Adrenal gland (tissue), 12 donors: ENCODE results near the gene TOLLIP. TPM values are rescaled to one million over a fixed set of nuclear protein-coding genes. Genes with fewer than 3 reads are reported as not detected.

Experiments used
- DNase-seq, 7 donors: peaks; one replicate each; pipeline ENCODE4 v3.0.0-alpha.2; 2019 to 2020
- H3K27ac ChIP-seq, 5 donors: fragments of 200-600 bp; sonication (generic) in 4 of 5; 1 replicate in 3 of 5; 2 replicates in 2 of 5; pipeline versions ENCODE4 v1.5.1 to v1.8.0; 2016 to 2020; ENCODE audit warnings: mild to moderate bottlenecking in 1 of 5
- H3K27me3 ChIP-seq: fragments of 200-600 bp; 2 replicates; pipeline ENCODE4 v1.8.0; 2021
- H3K36me3 ChIP-seq, 2 donors: fragments of 200-600 bp; replicated peaks in 1 of 2; 1 replicate in 1 of 2; 2 replicates in 1 of 2; pipeline versions ENCODE4 v1.5.1 to v1.8.0; 2018 to 2022
- H3K4me1 ChIP-seq, 2 donors: fragments of 200-600 bp; replicated peaks in 1 of 2; 1 replicate in 1 of 2; 2 replicates in 1 of 2; pipeline versions ENCODE4 v1.5.1 to v1.8.0; 2018 to 2021
- H3K4me3 ChIP-seq, 4 donors: fragments of 200-600 bp; sonication (generic) in 3 of 4; one replicate each; pipeline ENCODE4 v1.5.1; 2016 to 2018
- H3K9me3 ChIP-seq, 3 donors: fragments of 200-600 bp; sonication (generic) in 1 of 3; replicated peaks in 1 of 3; 1 replicate in 2 of 3; 2 replicates in 1 of 3; pipeline versions ENCODE4 v1.5.1 to v1.8.0; 2016 to 2021
- CTCF ChIP-seq, 6 experiments: fragments of 450-650 bp in 4 of 6; fragments of 200-600 bp in 2 of 6; sonication (generic) in 1 of 6; IDR thresholded peaks; 1 replicate in 5 of 6; 2 replicates in 1 of 6; pipeline versions ENCODE4 v1.5.1 to v1.8.0; 2016 to 2021; ENCODE audit warnings: antibody characterized with exemption in 6 of 6, mild to moderate bottlenecking in 2 of 6, moderate library complexity in 1 of 6
- POLR2A ChIP-seq, 2 donors: fragments of 450-650 bp; IDR thresholded peaks; one replicate each; pipeline ENCODE4 v1.6.1; 2017; ENCODE audit warnings: antibody characterized with exemption in 2 of 2, mild to moderate bottlenecking in 2 of 2, moderate library complexity in 1 of 2
- WGBS, 4 donors: extraction: QIAGEN DNeasy Blood & Tissue Kit in 2 of 4; methylation state at CpG; one replicate each; pipeline versions ENCODE4 v1.1.5 to v1.1.7; 2013 to 2017; 5-methylcytosine and 5-hydroxymethylcytosine counted together
- intact Hi-C, 2 donors: fragments of 100-400 bp; cut with DNase I; formaldehyde crosslinking; loops; one replicate each; pipeline versions ENCODE4 v1.14.1 to v1.15.0; 2022 to 2023
- polyA plus RNA-seq, 3 donors: library from polyadenylated mRNA; stranded (reverse); fragments of 200-250 nt in 2 of 3; fragments of 350-450 nt in 1 of 3; fragmentation: Illumina TruSeq in 1 of 3; extraction: RNeasy Lipid Tissue Mini Kit (QIAGEN cat#74804) in 1 of 3; gene quantifications; one replicate each; pipeline ENCODE4 v1.2.3, GENCODE V29; 2013 to 2014
- total RNA-seq, 9 donors: library from RNA; depleted of rRNA in 4 of 9; stranded (reverse); fragments of >200 nt in 4 of 9; fragments of 120-200 nt in 1 of 9; fragmentation: NEBNext Ultra II Directional in 1 of 9; extraction: Animal tissue kit (Norgen Biotek cat#: 25700) in 1 of 9; gene quantifications; one replicate each; pipeline versions ENCODE4 v1.1.0 to v1.2.4, GENCODE V29; 2013 to 2023
- donor health status: healthy with polysubstance abuse.
- donor health status: Bipolar disorder and iron deficiency.
- donor health status: DM: yes; HTN: yes; CAD: no.
- donor health status: DM: no; HTN: no; CAD: no.
- donor health status: DM: no; HTN: no; CAD: no.
- donor health status: DM: yes; HTN: yes; CAD: no.

TOLLIP gene
- total and polyA plus RNA-seq, 12 donors: 18.9 to 84.1 (median 66.3) TPM

- no peak overlapping the region for H3K27ac ChIP-seq
Observed at GRCh38 chr11:1340111-1340510, 30.7 kb upstream of the TOLLIP start.

GRCh38 chr11:1339066-1339675 is 29.7 kb upstream of the TOLLIP start:
- DNase-seq: peak in 1 of 7 donors; percentile 30
- 73 to 82% (median 76%) methylated on average over 15 of the region's 15 CpGs for WGBS, 4 donors
- TF ChIP-seq POLR2A (IDR thresholded peaks at IDR 0.05) (no peak), CTCF (IDR thresholded peaks at IDR 0.05) (no peak)
- intact Hi-C loops: no loop called here
- Histone ChIP-seq H3K27ac (no peak overlapping the region), H3K9me3 (no peaks in the 10 kb centered on the region), H3K4me3 (no peak overlapping the region), H3K4me1 (peaks cover 11 to 12% of the 10 kb centered on the region in 2 donors), H3K36me3 (no peaks in the 10 kb centered on the region), H3K27me3 (no peaks in the 10 kb centered on the region)

More at GRCh38 chr11:1340111-1340510, 30.7 kb upstream of the TOLLIP start:
- TF ChIP-seq POLR2A (IDR thresholded peaks at IDR 0.05) (no peak), CTCF (IDR thresholded peaks at IDR 0.05) (no peak)
- Histone ChIP-seq H3K4me3 (no peak overlapping the region), H3K27me3 (no peaks in the 10 kb centered on the region), H3K36me3 (no peaks in the 10 kb centered on the region), H3K4me1 (peaks cover 10 to 11% of the 10 kb centered on the region in 2 donors), H3K9me3 (no peaks in the 10 kb centered on the region)
- intact Hi-C loops: no loop called here
- DNase-seq: peak in 1 of 7 donors; percentile 47
- WGBS, 4 donors: 67 to 75% (median 72%) methylated on average over 7 to 12 of the region's 12 CpGs

- no peak overlapping the region for H3K27ac ChIP-seq
- WGBS, 4 donors: 78 to 85% (median 78%) methylated on average over 26 to 33 of the region's 33 CpGs
- H3K4me3 ChIP-seq: no peak overlapping the region
- H3K9me3 ChIP-seq: no peaks in the 10 kb centered on the region
- DNase-seq: peak in 1 of 7 donors; percentile 45
- H3K4me1 ChIP-seq: peaks cover 11 to 12% of the 10 kb centered on the region in 2 donors
- no peak for TF ChIP-seq POLR2A (IDR thresholded peaks at IDR 0.05)
- no peak for TF ChIP-seq CTCF (IDR thresholded peaks at IDR 0.05)
- no peaks in the 10 kb centered on the region for H3K36me3 ChIP-seq
- H3K27me3 ChIP-seq: no peaks in the 10 kb centered on the region
- intact Hi-C loops: no loop called here
Observed at GRCh38 chr11:1338201-1339065, 29.0 kb upstream of the TOLLIP start.

GRCh38 chr11:1337647-1338007 is 28.2 kb upstream of the TOLLIP start:
- DNase-seq: peak in 1 of 7 donors; percentile 36
- WGBS, 4 donors: 55 to 85% (median 65%) methylated on average over 11 to 25 of the region's 25 CpGs
- H3K27me3 ChIP-seq: no peaks in the 10 kb centered on the region
- intact Hi-C loops: no loop called here
- peaks cover 11 to 12% of the 10 kb centered on the region in 2 donors for H3K4me1 ChIP-seq
- no peak overlapping the region for H3K27ac ChIP-seq
- no peak overlapping the region for H3K4me3 ChIP-seq
- no peak for TF ChIP-seq CTCF (IDR thresholded peaks at IDR 0.05)
- no peak for TF ChIP-seq POLR2A (IDR thresholded peaks at IDR 0.05)
- H3K9me3 ChIP-seq: no peaks in the 10 kb centered on the region
- no peaks in the 10 kb centered on the region for H3K36me3 ChIP-seq
